Suprapubic skin (tissue), 3 donors: ENCODE data around the gene GFRA4.

Source experiments
- CTCF ChIP-seq, 2 donors: fragments of 200-600 bp in 1 of 2; fragments of 450-650 bp in 1 of 2; sonication (generic) in 1 of 2; IDR thresholded peaks; one replicate each; pipeline ENCODE4 v1.5.1; 2016 to 2019; ENCODE audit warnings: antibody characterized with exemption in 2 of 2, mild to moderate bottlenecking in 1 of 2, moderate library complexity in 1 of 2
- POLR2A ChIP-seq, 2 donors: fragments of 450-650 bp; IDR thresholded peaks; one replicate each; pipeline ENCODE4 v1.6.1; 2017; ENCODE audit warnings: antibody characterized with exemption in 2 of 2, mild to moderate bottlenecking in 2 of 2, moderate library complexity in 2 of 2

GRCh38 chr20:3660262-3661059 lies 2.7 kb downstream of the GFRA4 start:
- TF ChIP-seq CTCF (IDR thresholded peaks at IDR 0.05) (no peak), POLR2A (IDR thresholded peaks at IDR 0.05) (no peak)
